Measurements from ENCODE around the gene TMA7B.

DNA sequence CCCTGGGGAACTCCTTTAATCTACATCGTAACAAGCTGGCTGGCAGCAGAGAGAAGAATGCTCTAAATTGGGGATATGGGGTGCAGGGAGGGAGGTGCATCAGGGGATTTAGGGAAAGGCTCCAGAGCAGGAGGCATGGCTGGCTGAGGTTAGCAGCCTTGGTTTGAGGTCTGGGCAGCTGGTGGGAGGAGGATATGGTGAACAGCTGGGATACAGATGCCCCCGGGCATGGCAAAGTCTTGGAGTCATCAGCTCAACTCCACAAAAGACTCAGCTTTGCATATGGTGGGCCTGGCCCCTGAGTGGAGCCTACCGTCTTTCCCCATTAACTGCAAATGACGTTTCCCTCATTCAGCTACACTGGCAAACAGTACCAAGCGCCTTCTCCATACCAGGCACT lies 40.0 kb downstream of the TMA7B start:
- TF ChIP-seq, protein P1, sequence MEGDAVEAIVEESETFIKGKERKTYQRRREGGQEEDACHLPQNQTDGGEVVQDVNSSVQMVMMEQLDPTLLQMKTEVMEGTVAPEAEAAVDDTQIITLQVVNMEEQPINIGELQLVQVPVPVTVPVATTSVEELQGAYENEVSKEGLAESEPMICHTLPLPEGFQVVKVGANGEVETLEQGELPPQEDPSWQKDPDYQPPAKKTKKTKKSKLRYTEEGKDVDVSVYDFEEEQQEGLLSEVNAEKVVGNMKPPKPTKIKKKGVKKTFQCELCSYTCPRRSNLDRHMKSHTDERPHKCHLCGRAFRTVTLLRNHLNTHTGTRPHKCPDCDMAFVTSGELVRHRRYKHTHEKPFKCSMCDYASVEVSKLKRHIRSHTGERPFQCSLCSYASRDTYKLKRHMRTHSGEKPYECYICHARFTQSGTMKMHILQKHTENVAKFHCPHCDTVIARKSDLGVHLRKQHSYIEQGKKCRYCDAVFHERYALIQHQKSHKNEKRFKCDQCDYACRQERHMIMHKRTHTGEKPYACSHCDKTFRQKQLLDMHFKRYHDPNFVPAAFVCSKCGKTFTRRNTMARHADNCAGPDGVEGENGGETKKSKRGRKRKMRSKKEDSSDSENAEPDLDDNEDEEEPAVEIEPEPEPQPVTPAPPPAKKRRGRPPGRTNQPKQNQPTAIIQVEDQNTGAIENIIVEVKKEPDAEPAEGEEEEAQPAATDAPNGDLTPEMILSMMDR (IDR thresholded peaks at IDR 0.05): no peak
- TF ChIP-seq POLR2AphosphoS5 (IDR thresholded peaks at IDR 0.05; ENCODE audit: insufficient read depth in 1 of 2, low read depth in 1 of 2): no peak
- no peak for TF ChIP-seq POLR2A (IDR thresholded peaks at IDR 0.05)
